NT2/D1 (cell line): Measurements from ENCODE around the gene SFXN2.

Source experiments
- SUZ12 ChIP-seq: IDR thresholded peaks from 2 replicates; pipeline ENCODE4 v1.6.1; 2011; ENCODE audit not compliant: insufficient read length, insufficient read depth; ENCODE audit errors: extremely low read depth
- YY1 ChIP-seq: IDR thresholded peaks from 2 replicates; pipeline ENCODE4 v1.6.1; 2011; ENCODE audit not compliant: insufficient read length, insufficient read depth
- ZNF274 ChIP-seq: IDR thresholded peaks from 2 replicates; pipeline ENCODE4 v1.6.1; 2011; ENCODE audit warnings: mild to moderate bottlenecking, low read depth, low read length

- no peak for TF ChIP-seq ZNF274
- TF ChIP-seq SUZ12 = no peak
- no peak for TF ChIP-seq YY1
Observed at GRCh38 chr10:102740229-102740628, 25.8 kb downstream of the SFXN2 start.
